Hematopoietic multipotent progenitor cell treated with erythropoietin and hydrocortisone succinate and interleukin-3 and kit ligand, for 17 days (in vitro differentiated cells): Measurements from ENCODE around the gene PLEK.
"Not testable (repeated sequence)": the region's sequence is repeated elsewhere in the genome, so short reads cannot be mapped to it uniquely, and the experiment has no call there.

Experiments
- DNase-seq: peaks from one replicate; pipeline ENCODE4 v3.0.0-alpha.2; 2015; ENCODE audit warnings: low spot score

Gene PLEK

GRCh38 chr2:68385907-68386287 is 20.8 kb downstream of the PLEK start:
- no peak for DNase-seq

- no peak for DNase-seq
Measured at GRCh38 chr2:68386365-68386764, 21.3 kb downstream of the PLEK start.

- DNase-seq, result no peak
Measured at GRCh38 chr2:68387408-68388350, 22.6 kb downstream of the PLEK start.

GRCh38 chr2:68388358-68388757 is 23.3 kb downstream of the PLEK start:
- no peak for DNase-seq

GRCh38 chr2:68388772-68389171 is 23.7 kb downstream of the PLEK start:
- DNase-seq, result no peak

- no peak for DNase-seq
Measured at GRCh38 chr2:68390114-68390513, 25.0 kb downstream of the PLEK start.

- no peak for DNase-seq
Measured at GRCh38 chr2:68390586-68390985, 25.5 kb downstream of the PLEK start.

GRCh38 chr2:68391099-68391498 is 26.0 kb downstream of the PLEK start:
- no peak for DNase-seq

- DNase-seq, result no peak
Measured at GRCh38 chr2:68391869-68392268, 26.8 kb downstream of the PLEK start.

- no peak for DNase-seq
Measured at GRCh38 chr2:68396093-68396492, 31.0 kb downstream of the PLEK start.

- not testable (repeated sequence) for DNase-seq
Measured at GRCh38 chr2:68397704-68398263, 32.7 kb downstream of the PLEK start.

- peak; percentile 35 for DNase-seq
Measured at GRCh38 chr2:68403199-68403644, 38.1 kb downstream of the PLEK start.

GRCh38 chr2:68404164-68404563 is 39.1 kb downstream of the PLEK start:
- no peak for DNase-seq

GRCh38 chr2:68404893-68405799 is 40.1 kb downstream of the PLEK start:
- DNase-seq, result no peak

- no peak for DNase-seq
Measured at GRCh38 chr2:68411397-68412126, 46.5 kb downstream of the PLEK start.

- DNase-seq, result no peak
Measured at GRCh38 chr2:68412127-68412819, 47.2 kb downstream of the PLEK start.

- DNase-seq, result no peak
Measured at GRCh38 chr2:68413466-68413865, 48.4 kb downstream of the PLEK start.

GRCh38 chr2:68414452-68414851 is 49.4 kb downstream of the PLEK start:
- no peak for DNase-seq

GRCh38 chr2:68414876-68415275 is 49.8 kb downstream of the PLEK start:
- no peak for DNase-seq

- no peak for DNase-seq
Measured at GRCh38 chr2:68415521-68415920, 50.4 kb downstream of the PLEK start.

GRCh38 chr2:68416081-68416675 is 51.1 kb downstream of the PLEK start:
- no peak for DNase-seq
